22Rv1 (cell line): ENCODE data around the gene RTN4.
"Not testable (repeated sequence)": the region's sequence is repeated elsewhere in the genome, so short reads cannot be mapped to it uniquely, and the experiment has no call there.

Source experiments
- H3K27ac ChIP-seq: fragments of 450-650 bp; 2 replicates; pipeline ENCODE4 v1.5.1; 2017
- CTCF ChIP-seq: fragments of 450-650 bp; IDR thresholded peaks from 2 replicates; pipeline ENCODE4 v1.5.1; 2017; ENCODE audit warnings: mild to moderate bottlenecking
- ZFX ChIP-seq: fragments of 450-650 bp; IDR thresholded peaks from 2 replicates; pipeline ENCODE4 v1.6.1; 2017; ENCODE audit warnings: antibody characterized with exemption, borderline replicate concordance

The RTN4 gene

DNA sequence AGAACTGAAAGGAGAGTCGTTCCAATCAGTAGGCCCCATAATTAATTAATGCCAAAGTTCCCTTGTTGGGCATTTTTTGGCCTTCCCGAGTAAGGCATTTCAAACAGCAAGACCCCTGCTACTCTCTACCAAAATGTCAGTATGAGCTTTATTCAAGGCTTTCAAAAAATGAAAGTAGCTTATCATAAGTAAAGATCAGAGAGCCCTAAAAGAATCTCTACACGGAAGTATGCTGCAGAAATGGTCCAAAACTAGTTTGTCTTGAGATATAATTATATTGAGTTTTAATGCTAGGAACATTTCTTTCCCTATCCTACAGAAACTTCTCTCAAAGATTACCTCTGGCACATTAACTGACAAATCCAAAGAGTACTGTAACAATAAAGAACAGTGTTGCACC lies 43.9 kb downstream of the RTN4 start:
- H3K27ac ChIP-seq, result no peak overlapping the region
- no peak for TF ChIP-seq CTCF
- TF ChIP-seq ZFX, result no peak

DNA sequence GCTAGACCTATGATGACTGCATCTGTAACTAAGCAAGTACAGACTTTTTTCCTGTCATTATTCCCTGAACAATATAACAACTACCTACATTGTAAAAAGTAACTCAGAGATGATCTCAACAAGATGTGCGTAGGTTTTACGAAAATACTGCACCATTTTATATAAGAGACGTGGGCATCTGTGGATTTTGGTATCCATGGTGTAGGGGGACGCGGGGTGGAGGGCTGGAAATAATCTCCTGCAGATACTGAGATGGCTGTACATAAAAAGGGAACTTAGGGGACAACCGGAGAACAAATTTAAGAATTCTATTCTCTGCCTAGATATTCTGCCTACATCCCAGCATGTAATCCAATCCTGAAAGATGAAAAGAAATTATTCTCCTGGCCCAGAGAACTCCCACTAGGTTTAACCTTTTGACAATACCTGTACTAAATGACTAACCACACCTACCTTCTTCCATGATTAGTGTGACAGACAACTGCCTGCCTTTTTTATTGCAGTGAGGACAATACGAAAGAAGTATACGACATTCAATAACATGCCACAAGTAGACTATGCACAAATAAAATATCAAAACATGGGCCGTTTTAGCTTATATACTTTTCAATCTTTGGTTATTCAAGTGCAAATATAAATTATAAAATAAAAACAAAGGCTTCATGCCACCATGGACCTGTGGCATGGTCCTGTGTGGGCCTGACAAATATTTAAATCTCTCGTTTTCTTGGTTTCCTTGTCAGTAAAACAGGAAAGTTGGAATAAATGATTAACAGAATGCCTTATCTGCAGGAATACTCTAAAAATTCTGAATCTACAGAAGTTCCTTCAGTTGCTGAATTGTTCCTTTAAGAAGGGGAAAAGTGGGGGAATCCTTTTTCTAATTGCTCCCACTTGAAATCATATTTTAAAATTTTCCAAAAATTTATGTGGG lies 46.3 kb downstream of the RTN4 start:
- H3K27ac ChIP-seq, result no peak overlapping the region
- no peak for TF ChIP-seq CTCF
- TF ChIP-seq ZFX, result no peak

GRCh38 chr2:55001716-55002115 lies 48.5 kb downstream of the RTN4 start:
- TF ChIP-seq ZFX, result no peak
- TF ChIP-seq CTCF, result no peak
- no peak overlapping the region for H3K27ac ChIP-seq

DNA sequence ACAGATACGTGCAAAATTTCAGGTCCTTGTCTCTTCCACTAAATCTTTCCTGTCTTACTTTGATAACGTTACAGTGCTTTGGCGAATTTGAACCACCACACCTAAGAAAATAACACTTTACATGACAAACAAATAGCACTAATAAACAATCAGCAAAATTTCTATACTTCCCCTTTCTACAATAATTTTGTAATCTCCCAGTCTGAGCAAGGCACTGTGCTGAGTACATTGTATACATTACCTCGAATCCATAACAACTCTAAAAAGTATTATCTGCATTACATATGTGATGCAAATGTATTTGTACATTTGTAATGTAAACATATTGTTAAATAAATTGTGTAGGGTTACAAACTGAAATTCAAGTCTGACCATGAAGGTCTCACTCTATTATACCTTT lies 49.9 kb downstream of the RTN4 start:
- TF ChIP-seq CTCF (no peak), ZFX (no peak)
- no peak overlapping the region for H3K27ac ChIP-seq

GRCh38 chr2:54999182-54999581 lies 51.1 kb downstream of the RTN4 start:
- no peak for TF ChIP-seq ZFX
- TF ChIP-seq CTCF, result no peak
- H3K27ac ChIP-seq, result no peak overlapping the region

DNA sequence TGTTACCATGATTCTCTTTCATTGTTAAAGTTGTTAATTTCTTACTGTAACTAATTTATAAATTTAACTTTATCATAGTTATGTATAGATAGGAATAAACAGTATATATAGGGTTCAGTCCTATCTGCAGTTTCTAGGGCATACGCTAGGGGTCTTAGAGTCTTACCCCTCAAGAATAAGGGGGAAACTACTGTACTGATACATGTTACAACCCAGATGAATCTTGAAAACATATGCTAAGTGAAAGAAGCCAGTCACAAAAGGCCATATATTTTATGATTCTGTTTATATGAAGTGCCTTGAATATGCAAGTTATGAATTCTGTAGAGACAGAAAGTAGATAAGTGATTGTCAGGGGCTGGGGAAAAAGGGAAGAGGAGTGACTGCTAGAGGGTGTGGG lies 52.4 kb downstream of the RTN4 start:
- TF ChIP-seq CTCF (no peak), ZFX (no peak)
- H3K27ac ChIP-seq, result no peak overlapping the region

DNA sequence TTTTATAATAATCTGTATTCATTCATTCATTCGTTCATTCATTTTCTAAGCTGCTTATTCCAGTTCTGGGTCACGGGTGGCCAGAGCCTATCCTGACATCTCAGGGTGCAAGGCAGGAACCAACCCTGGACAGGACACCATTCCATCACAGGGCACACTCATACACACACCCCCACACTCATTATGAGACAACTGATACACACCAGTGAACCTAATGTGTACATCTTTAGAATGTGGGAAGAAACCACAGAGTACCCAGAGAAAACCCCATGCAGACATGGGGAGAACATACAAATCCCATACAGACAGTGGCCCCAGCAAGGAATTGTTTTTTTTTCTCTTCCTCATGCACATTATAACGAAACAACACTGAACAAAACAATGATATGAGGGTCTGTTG lies 54.7 kb downstream of the RTN4 start:
- no peak for TF ChIP-seq CTCF
- no peak for TF ChIP-seq ZFX
- H3K27ac ChIP-seq, result no peak overlapping the region

DNA sequence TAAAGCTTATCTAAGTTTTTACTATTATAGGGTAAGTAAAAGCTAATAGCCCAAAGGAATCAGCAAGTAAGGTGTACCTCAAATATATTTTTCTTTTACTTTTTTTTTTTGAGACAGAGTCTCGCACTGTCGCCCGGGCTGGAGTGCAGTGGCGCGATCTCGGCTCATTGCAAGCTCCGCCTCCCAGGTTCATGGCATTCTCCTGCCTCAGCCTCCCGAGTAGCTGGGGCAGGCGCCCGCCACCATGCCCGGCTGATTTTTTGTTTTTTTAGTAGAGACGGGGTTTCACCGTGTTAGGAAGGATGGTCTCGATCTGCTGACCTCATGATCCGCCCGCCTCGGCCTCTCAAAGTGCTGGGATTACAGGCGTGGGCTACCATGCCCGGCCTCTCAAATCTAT lies 59.6 kb downstream of the RTN4 start:
- not testable (repeated sequence) for H3K27ac ChIP-seq
